Cardiac fibroblast (primary cell): ENCODE data around the gene CMYA5.

ENCODE experiments used
- DNase-seq, 2 donors: peaks; one replicate each; pipeline versions ENCODE4 v3.0.0 to v3.0.0-alpha.2; 2010; ENCODE audit warnings: low read depth in 2 of 2
- H3K4me3 ChIP-seq, 2 donors: replicated peaks in 1 of 2; 1 replicate in 1 of 2; 2 replicates in 1 of 2; pipeline ENCODE4 v1.5.1; 2011; ENCODE audit warnings: low read depth in 2 of 2, low read length in 2 of 2, mild to moderate bottlenecking in 2 of 2, moderate library complexity in 1 of 2
- CTCF ChIP-seq: IDR thresholded peaks from one replicate; pipeline ENCODE4 v1.5.1; 2011; ENCODE audit warnings: low read depth, mild to moderate bottlenecking, low read length, inconsistent platforms

CMYA5 gene

DNA sequence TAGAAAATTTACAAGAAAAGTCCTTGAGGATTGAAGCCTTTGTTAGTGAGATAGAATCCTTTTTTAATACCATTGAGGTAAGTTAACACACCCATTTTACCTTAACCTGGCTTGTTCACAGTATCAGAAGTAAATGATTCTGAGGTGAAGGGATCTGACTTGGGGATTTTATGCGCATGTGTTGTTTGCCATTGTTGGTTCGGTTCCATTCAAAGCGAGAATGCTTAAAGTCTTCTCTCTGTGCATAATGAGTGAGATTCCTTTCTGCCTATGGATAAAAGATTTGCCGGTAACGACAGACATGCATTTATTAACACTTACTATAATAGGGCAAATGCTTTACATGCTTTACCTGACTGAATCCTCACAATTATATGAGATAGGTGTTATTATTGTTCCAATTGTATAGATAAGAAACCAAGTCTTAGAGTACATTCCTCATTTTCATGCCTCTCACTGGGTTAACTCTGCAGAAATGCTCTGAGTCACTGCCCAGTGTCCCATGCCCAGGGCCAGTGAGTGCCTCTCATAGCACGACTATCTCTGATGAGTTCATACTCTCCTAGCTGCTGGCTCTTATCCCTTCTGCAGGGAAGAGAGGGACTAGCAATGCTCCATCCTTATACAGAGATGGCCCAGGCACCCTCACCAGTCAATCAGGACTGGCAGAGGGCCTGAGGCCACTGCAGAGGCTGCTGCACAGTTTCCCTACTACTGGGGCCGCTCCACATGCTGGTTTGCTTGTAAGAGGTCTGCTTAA lies 54.4 kb downstream of the CMYA5 start:
- H3K4me3 ChIP-seq, result no peak overlapping the region
- TF ChIP-seq CTCF, result no peak
- DNase-seq, result no peak

- H3K4me3 ChIP-seq, result no peak overlapping the region
- TF ChIP-seq CTCF, result no peak
- DNase-seq, result no peak
Observed at GRCh38 chr5:79745255-79745654, 55.6 kb downstream of the CMYA5 start.

- DNase-seq, result no peak
- no peak for TF ChIP-seq CTCF
- no peak overlapping the region for H3K4me3 ChIP-seq
Observed at GRCh38 chr5:79746642-79747569, 57.3 kb downstream of the CMYA5 start.

DNA sequence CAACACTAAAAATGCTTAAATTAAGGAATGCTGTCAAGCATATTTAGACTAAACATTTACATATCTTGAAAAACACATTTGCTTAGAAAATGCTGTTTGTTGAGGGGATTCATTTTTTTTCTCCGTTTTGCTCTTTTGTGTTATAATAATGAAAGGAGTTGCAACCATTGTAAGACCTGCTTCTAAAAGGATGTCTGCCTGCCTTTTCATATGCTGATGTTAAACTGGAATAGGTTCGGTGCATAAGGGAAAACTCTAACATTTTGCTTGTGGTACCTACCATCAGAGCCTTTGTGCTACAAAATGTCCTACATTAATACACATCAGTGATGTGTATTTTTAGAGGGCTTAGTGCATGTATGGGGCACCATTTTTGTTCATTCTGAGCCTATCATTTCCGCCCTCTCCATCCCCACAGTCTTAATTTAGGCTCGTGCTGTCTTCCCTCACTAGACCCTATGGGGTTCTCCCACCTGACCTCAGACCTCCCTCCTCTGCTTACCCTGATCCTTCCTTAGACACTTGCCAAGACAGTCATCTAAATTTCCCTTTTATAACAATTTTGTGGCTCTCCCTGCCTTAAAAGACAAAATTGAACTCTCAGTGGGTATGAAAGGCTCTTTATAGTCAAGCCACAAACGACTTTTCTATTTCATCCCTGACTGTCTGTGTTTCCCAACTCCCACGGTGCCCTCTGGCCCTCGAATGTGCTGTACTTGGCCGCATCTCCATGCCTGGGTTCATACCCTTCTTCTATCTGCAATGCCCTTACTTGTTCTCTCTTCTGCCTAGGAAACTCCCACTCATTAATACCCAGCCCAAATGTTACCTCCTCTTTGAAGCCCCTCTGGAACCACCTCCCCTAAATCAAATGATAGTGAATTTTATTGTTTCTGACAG lies 61.2 kb downstream of the CMYA5 start:
- no peak for TF ChIP-seq CTCF
- DNase-seq, result no peak
- H3K4me3 ChIP-seq, result no peak overlapping the region

DNA sequence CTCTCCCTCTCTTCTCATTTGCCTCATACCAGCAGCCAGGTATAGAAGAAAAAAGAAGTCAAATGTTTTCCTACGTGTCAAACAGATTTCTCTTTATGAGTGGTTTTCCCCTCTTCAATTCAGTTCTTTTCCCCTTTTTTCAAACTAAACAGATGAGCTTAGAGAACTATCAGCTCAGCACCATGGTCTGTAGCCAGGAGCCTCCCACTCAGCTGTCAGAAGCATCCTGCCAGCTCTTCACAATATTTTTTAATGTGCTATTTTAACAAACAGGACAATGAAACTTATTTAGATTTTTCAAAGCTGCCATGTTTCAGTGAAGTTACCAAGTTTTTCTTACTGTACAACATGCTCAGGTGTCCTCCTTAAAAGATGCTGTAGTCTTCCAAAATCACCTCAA lies 63.5 kb downstream of the CMYA5 start:
- DNase-seq, result no peak
- TF ChIP-seq CTCF, result no peak
- H3K4me3 ChIP-seq, result no peak overlapping the region

- TF ChIP-seq CTCF, result no peak
- DNase-seq, result no peak
- H3K4me3 ChIP-seq, result no peak overlapping the region
Observed at GRCh38 chr5:79753877-79754645, 64.4 kb downstream of the CMYA5 start.
